ENCODE measurements around the gene LRRC47. TPM values are rescaled to one million over a fixed set of nuclear protein-coding genes. Genes with fewer than 3 reads are reported as not detected.

LRRC47 gene
- total and polyA plus RNA-seq, 12 donors = 16.9 to 58.3 (median 44.7) TPM

GRCh38 chr1:3771108-3772026 lies 24.9 kb downstream of the LRRC47 start:
- no peaks in the 10 kb centered on the region for H3K27me3 ChIP-seq
- no peaks in the 10 kb centered on the region for H3K36me3 ChIP-seq (replicated peaks in 1 of 2)
- TF ChIP-seq POLR2A (IDR thresholded peaks at IDR 0.05) (no peak), CTCF (IDR thresholded peaks at IDR 0.05) (no peak)
- peaks cover 14 to 37% of the 10 kb centered on the region in 2 donors for H3K4me1 ChIP-seq (replicated peaks in 1 of 2)
- H3K9me3 ChIP-seq (replicated peaks in 1 of 3) = no peaks in the 10 kb centered on the region
- 34 to 49% (median 37%) methylated on average over 11 to 32 of the region's 32 CpGs for WGBS, 4 donors
- intact Hi-C loops (cut with DNase I) = no loop called here
- DNase-seq = peak in 1 of 7 donors; percentile 35
- peak overlapping the region in 2 of 4 donors; percentile 65 to 69 for H3K4me3 ChIP-seq
- no peak overlapping the region for H3K27ac ChIP-seq

GRCh38 chr1:3770047-3770765 lies 26.1 kb downstream of the LRRC47 start:
- intact Hi-C loops (cut with DNase I) = no loop called here
- no peak overlapping the region for H3K4me3 ChIP-seq
- H3K36me3 ChIP-seq (replicated peaks in 1 of 2) = no peaks in the 10 kb centered on the region
- no peak overlapping the region for H3K27ac ChIP-seq
- H3K27me3 ChIP-seq = no peaks in the 10 kb centered on the region
- 78 to 89% (median 86%) methylated on average over 6 to 16 of the region's 16 CpGs for WGBS, 4 donors
- H3K4me1 ChIP-seq (replicated peaks in 1 of 2) = peaks cover 14 to 28% of the 10 kb centered on the region in 2 donors
- H3K9me3 ChIP-seq (replicated peaks in 1 of 3) = no peaks in the 10 kb centered on the region
- TF ChIP-seq POLR2A (IDR thresholded peaks at IDR 0.05) (no peak), CTCF (IDR thresholded peaks at IDR 0.05) (no peak)
- no peak for DNase-seq

- WGBS, 4 donors = 87 to 90% (median 89%) methylated on average over 12 to 22 of the region's 22 CpGs
- Histone ChIP-seq H3K4me3 (no peak overlapping the region), H3K9me3 (replicated peaks in 1 of 3) (no peaks in the 10 kb centered on the region), H3K4me1 (replicated peaks in 1 of 2) (peaks cover 14 to 20% of the 10 kb centered on the region in 2 donors), H3K27ac (no peak overlapping the region), H3K36me3 (replicated peaks in 1 of 2) (no peaks in the 10 kb centered on the region), H3K27me3 (no peaks in the 10 kb centered on the region)
- no peak for TF ChIP-seq CTCF (IDR thresholded peaks at IDR 0.05)
- TF ChIP-seq POLR2A (IDR thresholded peaks at IDR 0.05) = no peak
- DNase-seq = no peak
- intact Hi-C loops (cut with DNase I) = no loop called here
These were observed 27.4 kb downstream of the LRRC47 start for GRCh38 chr1:3768811-3769390.

GRCh38 chr1:3767328-3767925 lies 28.9 kb downstream of the LRRC47 start:
- TF ChIP-seq CTCF (IDR thresholded peaks at IDR 0.05) = no peak
- TF ChIP-seq POLR2A (IDR thresholded peaks at IDR 0.05) = no peak
- Histone ChIP-seq H3K4me3 (no peak overlapping the region), H3K9me3 (replicated peaks in 1 of 3) (no peaks in the 10 kb centered on the region), H3K27me3 (peaks cover 6% of the 10 kb centered on the region), H3K36me3 (replicated peaks in 1 of 2) (no peaks in the 10 kb centered on the region), H3K27ac (no peak overlapping the region), H3K4me1 (replicated peaks in 1 of 2) (peaks cover 13 to 14% of the 10 kb centered on the region in 2 donors)
- 82 to 86% (median 86%) methylated on average over 13 to 17 of the region's 17 CpGs for WGBS, 4 donors
- DNase-seq = no peak
- intact Hi-C loops (cut with DNase I) = no loop called here
